Panc1 (cell line): Measurements from ENCODE around the gene EDDM13. TPM values are rescaled to one million over a fixed set of nuclear protein-coding genes. Genes with fewer than 3 reads are reported as not detected.
A peak's percentile ranks its signal among the peaks of the same experiment; 100 is the strongest.

Experiments
- ATAC-seq: fragments of 200-7000 bp; cut with Tn5 transposase; 2 replicates; pipeline ENCODE4 v1.9.1; 2020; ENCODE audit warnings: mild to moderate bottlenecking, moderate library complexity
- BruUV-seq: library from RNA; stranded (reverse); fragments of 400-500 nt; replicated peaks from 2 replicates; lab custom pipeline; 2021; lab: Mats Ljungman, UMichigan
- CTCF ChIA-PET: fragments of 300-600 bp; sonication (Branson Sonifier 250); formaldehyde crosslinking; loops from one replicate; lab custom pipeline; 2022; ENCODE audit warnings: antibody characterized with exemption; lab: Charles Lee
- POLR2A ChIA-PET: fragments of 300-600 bp; sonication (Branson Sonifier 250); formaldehyde crosslinking; loops from one replicate; lab custom pipeline; 2022; ENCODE audit warnings: antibody characterized with exemption; lab: Charles Lee
- DNase-seq: peaks from one replicate; pipeline ENCODE4 v3.0.0-alpha.2; 2010; ENCODE audit warnings: low read depth, low spot score
- H3K27ac ChIP-seq: 2 replicates; pipeline ENCODE4 v1.5.1; 2011; ENCODE audit warnings: mild to moderate bottlenecking, low read length, inconsistent platforms
- H3K27me3 ChIP-seq: fragments of 200-500 bp; sonication (Bioruptor generic); 2 replicates; pipeline ENCODE4 v1.6.0; 2014; ENCODE audit warnings: low read length, inconsistent platforms; ENCODE audit not compliant: control insufficient read depth, insufficient read depth
- H3K36me3 ChIP-seq: fragments of 200-500 bp; sonication (Bioruptor generic); 2 replicates; pipeline ENCODE4 v1.5.1; 2014; ENCODE audit warnings: inconsistent platforms, mild to moderate bottlenecking, low read length, moderate library complexity; ENCODE audit not compliant: control insufficient read depth, insufficient read depth
- H3K4me1 ChIP-seq: 2 replicates; pipeline ENCODE4 v1.5.1; 2011; ENCODE audit warnings: inconsistent platforms, mild to moderate bottlenecking, low read length, moderate library complexity; ENCODE audit not compliant: control insufficient read depth, insufficient read depth
- H3K4me3 ChIP-seq, 2 experiments: 2 replicates each; pipeline ENCODE4 v1.5.1; 2011 to 2012; ENCODE audit warnings: low read depth in 2 of 2, low read length in 2 of 2, mild to moderate bottlenecking in 2 of 2, inconsistent platforms in 1 of 2, moderate library complexity in 1 of 2
- H3K9me3 ChIP-seq: fragments of 200-500 bp; sonication (Bioruptor generic); 2 replicates; pipeline ENCODE4 v1.5.1; 2014; ENCODE audit warnings: low read depth, mild to moderate bottlenecking, inconsistent platforms, low read length, moderate library complexity; ENCODE audit not compliant: control insufficient read depth, insufficient read depth
- CTCF ChIP-seq: fragments of 450-650 bp; IDR thresholded peaks from 2 replicates; pipeline ENCODE4 v1.5.1; 2017; ENCODE audit warnings: mild to moderate bottlenecking
- POLR2AphosphoS5 ChIP-seq: IDR thresholded peaks from 2 replicates; pipeline ENCODE4 v1.6.1; 2012; ENCODE audit warnings: mild to moderate bottlenecking, low read depth, low read length, moderate library complexity
- REST ChIP-seq, 2 experiments: IDR thresholded peaks; 2 replicates each; pipeline ENCODE4 v1.6.1; 2011 to 2012; ENCODE audit warnings: low read depth in 2 of 2, control low read depth in 1 of 2, low read length in 1 of 2, mild to moderate bottlenecking in 1 of 2, moderate library complexity in 1 of 2; ENCODE audit not compliant: insufficient read depth in 1 of 2
- SIN3A ChIP-seq: IDR thresholded peaks from 2 replicates; pipeline ENCODE4 v1.6.1; 2012; ENCODE audit warnings: low read depth, mild to moderate bottlenecking, low read length, moderate library complexity, borderline replicate concordance; ENCODE audit not compliant: insufficient read depth
- TCF7L2 ChIP-seq: IDR thresholded peaks from 2 replicates; pipeline ENCODE4 v1.6.1; 2011; ENCODE audit warnings: mild to moderate bottlenecking, low read depth, low read length, inconsistent platforms
- in situ Hi-C: cut with HindIII; loops from 2 replicates; pipeline ENCODE4 v1.10.0; 2016; ENCODE audit warnings: low sequenced_read_pairs, low pct_unique_long_range_greater_than_20kb
- intact Hi-C: fragments of 100-400 bp; cut with micrococcal nuclease; formaldehyde crosslinking; loops from one replicate; pipeline ENCODE4 v1.10.0; 2022; ENCODE audit not compliant: unreplicated experiment
- total RNA-seq: library from RNA; stranded (reverse); gene quantifications from one replicate; pipeline ENCODE4 v1.2.1, GENCODE V29; 2021; ENCODE audit not compliant: unreplicated experiment

EDDM13 gene
- total RNA-seq, 1 experiment from 2014 or later = not detected

- ATAC-seq (peak; percentile 26; the same call in 1 of the 2 replicates), DNase-seq (no peak)
- TF ChIP-seq SIN3A (no peak), POLR2AphosphoS5 (no peak), REST (IDR thresholded peaks at IDR 0.05; ENCODE audit: insufficient read depth in 1 of 2, low read depth in 2 of 2, low read length in 1 of 2) (no peak), CTCF (no peak)
- Histone ChIP-seq H3K9me3 (no peaks in the 10 kb centered on the region), H3K27me3 (no peaks in the 10 kb centered on the region), H3K36me3 (no peaks in the 10 kb centered on the region), H3K27ac (no peak overlapping the region), H3K4me1 (no peaks in the 10 kb centered on the region), H3K4me3 (no peak overlapping the region)
- no TSS peak for BruUV-seq
- intact Hi-C loops = no loop called here
- POLR2A ChIA-PET = no interaction called here
- CTCF ChIA-PET = no interaction called here
- in situ Hi-C loops = no loop called here
These were observed 1.1 kb downstream of the EDDM13 start for GRCh38 chr19:56273563-56274117.

- no TSS peak for BruUV-seq
- POLR2A ChIA-PET = no interaction called here
- ATAC-seq (no peak), DNase-seq (no peak)
- intact Hi-C loops = no loop called here
- H3K4me1 ChIP-seq = no peaks in the 10 kb centered on the region
- no peak for TF ChIP-seq TCF7L2
- no peak for TF ChIP-seq POLR2AphosphoS5
- no peak for TF ChIP-seq REST (IDR thresholded peaks at IDR 0.05; ENCODE audit: insufficient read depth in 1 of 2, low read depth in 2 of 2, low read length in 1 of 2)
- no peaks in the 10 kb centered on the region for H3K9me3 ChIP-seq
- no peak overlapping the region for H3K4me3 ChIP-seq
- in situ Hi-C loops = no loop called here
- CTCF ChIA-PET = interaction anchor here (0.6 kb wide), 1 partner anchor 17 kb away, joined by 3 read pairs; no protein-coding TSS in a partner anchor
- H3K27ac ChIP-seq = no peak overlapping the region
- no peaks in the 10 kb centered on the region for H3K27me3 ChIP-seq
- no peaks in the 10 kb centered on the region for H3K36me3 ChIP-seq
These were observed 10.3 kb downstream of the EDDM13 start for GRCh38 chr19:56282809-56283208.
